HG03521 (cell line): ENCODE data around the gene BLVRA.
A peak's percentile ranks its signal among the peaks of the same experiment; 100 is the strongest.
"Not testable (repeated sequence)": the region's sequence is repeated elsewhere in the genome, so short reads cannot be mapped to it uniquely, and the experiment has no call there.

ENCODE experiments used
- ATAC-seq: cut with Tn5 transposase; IDR thresholded peaks from one replicate; pipeline ENCODE4 v1.9.1; 2021; ENCODE audit warnings: mild to moderate bottlenecking, moderate library complexity; ENCODE audit not compliant: unreplicated experiment

Gene BLVRA, protein sequence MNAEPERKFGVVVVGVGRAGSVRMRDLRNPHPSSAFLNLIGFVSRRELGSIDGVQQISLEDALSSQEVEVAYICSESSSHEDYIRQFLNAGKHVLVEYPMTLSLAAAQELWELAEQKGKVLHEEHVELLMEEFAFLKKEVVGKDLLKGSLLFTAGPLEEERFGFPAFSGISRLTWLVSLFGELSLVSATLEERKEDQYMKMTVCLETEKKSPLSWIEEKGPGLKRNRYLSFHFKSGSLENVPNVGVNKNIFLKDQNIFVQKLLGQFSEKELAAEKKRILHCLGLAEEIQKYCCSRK

DNA sequence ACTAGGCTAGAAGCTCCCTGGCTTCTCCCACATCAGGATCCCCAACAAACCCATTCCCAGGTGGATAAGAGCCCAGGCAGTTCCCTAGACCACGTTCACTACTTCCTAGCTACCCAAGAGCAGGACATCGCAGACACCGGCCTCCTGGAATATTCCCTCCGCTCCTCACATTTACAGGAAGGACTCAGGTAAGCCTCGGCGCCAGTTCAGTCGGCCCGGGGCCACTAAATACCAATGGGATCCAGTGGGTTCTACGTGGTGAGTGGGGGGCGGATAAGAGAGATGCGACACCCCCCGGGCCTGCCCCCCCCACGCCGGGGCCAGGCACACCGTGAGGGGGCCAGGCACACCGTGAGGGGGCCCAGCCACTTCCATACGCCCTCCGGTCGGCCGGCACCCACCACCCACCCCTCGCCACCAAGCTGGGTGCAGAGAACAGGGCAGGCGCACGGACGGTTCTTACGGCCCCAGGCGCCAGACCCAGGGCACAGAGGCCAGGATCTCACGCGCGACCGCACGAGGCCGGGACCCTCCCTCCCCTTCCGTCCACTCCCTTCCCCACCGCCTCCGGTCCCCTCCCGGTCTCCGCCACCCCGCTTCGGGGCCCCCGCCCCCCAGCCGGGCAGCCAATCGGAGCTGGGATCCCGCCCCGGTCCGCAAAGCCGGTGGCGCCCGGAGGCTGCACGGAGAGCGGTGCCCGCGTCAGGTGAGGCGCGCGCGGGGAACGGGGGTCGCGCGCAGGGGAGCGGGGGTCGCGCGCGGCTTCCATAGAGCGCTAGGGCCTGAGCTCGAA lies at the start of gene BLVRA:
TSS of gene BLVRA (plus strand) at position 652 of the 793 bp plus-strand sequence. CDS start 12,479 bp downstream, outside the sequence.
- ATAC-seq: peak; percentile 63

DNA sequence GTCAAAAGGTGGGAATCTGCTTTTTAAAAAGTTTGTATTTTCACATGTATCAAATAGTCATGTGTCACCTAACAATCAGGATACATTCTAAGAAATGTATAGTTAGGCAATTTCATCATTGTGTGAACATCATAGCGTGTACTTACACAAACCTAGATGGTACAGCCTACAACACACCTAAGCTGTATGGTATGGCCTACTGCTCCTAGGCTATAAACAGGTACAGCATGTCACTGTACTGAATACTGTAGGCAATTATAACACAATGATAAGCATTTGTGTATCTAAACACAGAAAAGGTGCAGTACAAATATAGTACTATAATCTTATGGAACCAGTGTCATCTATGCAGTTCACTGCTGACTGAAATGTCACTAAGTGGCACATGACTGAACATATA lies 47.0 kb upstream of the BLVRA start:
- ATAC-seq: no peak

DNA sequence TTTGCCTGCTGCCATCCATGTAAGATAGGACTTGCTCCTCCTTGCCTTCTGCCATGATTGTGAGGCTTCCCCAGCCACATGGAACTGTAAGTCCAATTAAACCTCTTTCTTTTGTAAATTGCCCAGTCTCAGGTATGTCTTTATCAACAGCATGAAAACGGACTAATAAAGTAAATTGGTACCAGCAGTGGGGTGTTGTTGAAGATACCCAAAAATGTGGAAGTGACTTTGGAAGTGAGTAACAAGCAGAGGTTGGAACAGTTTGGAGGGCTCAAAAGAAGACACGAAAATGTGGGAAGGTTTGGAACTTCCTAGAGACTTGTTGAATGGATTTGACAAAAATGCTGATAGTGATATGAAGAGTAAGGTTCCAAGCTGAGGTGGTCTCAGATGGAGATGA lies 42.5 kb upstream of the BLVRA start:
- not testable (repeated sequence) for ATAC-seq

DNA sequence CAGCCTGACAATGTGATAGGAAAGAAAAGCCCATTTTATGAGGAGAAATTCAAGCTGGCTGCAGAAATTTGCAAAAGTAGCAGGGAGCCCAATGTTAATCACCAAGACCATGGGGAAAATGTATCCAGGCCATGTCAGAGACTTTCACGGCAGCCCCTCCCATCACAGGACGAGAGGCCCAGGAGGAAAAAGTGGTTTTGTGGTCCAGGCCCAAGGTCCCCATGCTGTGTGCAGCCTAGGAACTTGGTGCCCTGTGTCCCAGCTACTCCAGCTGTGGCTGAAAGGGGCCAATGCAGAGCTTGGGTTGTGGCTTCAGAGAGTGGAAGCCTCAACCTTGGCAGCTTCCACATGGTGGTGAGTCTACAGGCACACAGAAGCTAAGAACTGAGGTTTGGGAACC lies 41.9 kb upstream of the BLVRA start:
- ATAC-seq: no peak

DNA sequence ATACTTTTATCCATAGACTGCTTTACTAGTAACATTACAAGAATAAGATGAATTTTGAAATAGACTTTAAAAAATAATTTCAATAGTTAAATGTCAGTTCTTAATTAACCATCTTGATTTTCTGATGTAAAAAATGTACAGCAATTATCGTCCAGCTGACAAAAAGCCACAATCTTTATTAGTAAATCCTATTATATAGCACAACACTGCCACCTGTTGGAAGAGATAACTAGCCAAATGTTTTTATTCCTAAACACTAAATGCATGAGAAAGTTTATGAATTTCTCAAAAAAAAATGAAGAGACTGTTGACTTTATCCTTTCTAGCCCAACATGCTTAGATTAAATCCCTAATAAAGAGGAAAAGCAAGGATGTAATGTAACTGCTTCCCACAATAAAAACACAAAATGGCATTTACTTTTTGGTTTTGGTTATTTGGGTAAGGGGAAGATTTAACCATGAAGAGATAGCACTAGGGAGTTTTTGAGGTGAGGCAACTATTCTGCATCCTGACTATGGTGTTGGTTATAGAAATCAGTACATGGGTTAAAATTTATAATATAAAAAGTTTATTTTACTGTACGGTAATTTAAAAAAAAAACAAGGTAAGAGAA lies 37.2 kb upstream of the BLVRA start:
- ATAC-seq: no peak

DNA sequence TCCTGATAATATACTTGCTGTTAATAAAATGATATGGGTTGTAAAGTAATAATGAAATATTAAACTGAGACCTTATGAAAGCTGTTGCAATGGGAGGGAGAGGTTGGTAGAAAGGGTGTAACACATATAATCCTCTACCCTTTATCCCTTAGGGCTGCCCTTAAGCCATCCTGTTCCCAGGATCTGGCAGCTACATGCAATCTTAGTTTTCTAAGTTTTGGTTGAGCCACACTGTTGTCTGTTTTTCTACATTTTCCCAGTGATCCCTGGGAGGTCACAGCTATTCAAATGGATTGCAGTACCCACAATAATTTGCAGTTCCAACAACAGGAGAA lies 35.5 kb upstream of the BLVRA start:
- no peak for ATAC-seq

DNA sequence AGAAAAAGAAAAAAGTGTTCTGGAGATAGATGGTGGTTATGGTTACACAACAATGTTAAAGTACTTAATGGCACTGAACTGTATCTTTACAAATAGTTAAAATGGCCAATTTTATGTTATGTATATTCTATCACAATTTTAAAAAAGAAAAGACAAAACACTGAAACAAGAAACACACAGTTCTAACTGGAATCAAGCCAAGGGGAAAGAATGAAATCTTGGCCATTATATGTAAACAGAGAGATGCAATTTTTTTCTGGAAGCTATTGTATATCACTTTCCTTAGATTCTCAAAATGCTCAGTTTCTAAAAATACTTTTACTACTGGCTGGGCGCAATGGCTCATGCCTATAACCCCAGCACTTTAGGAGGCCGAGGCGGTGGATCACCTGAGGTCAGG lies 33.2 kb upstream of the BLVRA start:
- no peak for ATAC-seq

DNA sequence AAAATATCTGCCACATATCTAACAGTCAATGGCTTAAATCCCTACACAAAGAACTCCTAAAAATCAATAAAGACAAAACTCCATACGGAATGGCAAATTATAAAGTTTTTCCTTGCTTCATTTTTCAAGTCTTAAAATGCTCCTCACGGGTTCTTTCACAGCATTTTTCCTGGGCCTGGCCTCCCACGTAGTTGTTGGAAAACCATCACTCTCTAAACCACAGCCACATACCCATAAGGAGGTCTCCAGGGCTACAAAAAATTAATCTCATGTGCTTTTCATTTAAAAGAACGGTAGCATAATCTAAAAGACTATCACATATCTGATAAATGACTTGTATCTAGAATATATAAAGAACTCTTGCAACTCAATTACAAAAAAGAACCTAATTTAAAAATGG lies 32.0 kb upstream of the BLVRA start:
- no peak for ATAC-seq

DNA sequence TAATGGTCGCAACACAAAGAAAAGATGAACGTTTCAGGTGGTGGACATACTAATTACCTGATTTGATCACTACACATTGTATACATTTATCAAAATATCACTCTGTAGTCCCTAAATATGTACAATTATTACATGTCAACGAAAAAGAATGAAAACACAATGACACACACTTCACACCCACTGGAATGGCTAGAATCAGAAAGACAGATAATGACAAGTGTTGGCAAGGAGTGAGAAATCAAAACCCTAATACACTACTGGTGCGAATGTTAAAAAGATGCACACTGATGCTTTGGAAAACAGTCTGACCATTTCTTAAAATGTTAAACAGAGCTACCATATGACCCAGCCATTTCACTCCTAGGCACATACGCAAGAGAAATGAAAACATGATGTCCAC lies 31.5 kb upstream of the BLVRA start:
- no peak for ATAC-seq

DNA sequence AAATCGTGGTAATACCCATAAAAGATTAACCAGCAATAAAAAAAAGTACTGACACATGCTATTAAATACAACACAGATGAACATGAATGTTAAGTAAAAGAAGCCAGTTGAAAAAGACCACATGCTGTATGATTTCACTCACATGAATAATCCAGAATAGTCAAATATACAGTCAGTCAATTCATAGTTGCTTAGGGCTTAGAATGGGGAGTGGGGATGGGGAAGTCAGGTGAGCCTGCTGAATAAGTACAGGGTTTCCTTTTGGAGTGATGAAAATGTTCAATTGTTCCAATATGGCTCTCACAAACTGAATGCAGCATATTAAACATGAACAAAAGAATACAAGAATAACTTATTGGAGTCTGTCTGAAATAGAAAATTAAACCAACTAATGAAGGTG lies 31.0 kb upstream of the BLVRA start:
- no peak for ATAC-seq

DNA sequence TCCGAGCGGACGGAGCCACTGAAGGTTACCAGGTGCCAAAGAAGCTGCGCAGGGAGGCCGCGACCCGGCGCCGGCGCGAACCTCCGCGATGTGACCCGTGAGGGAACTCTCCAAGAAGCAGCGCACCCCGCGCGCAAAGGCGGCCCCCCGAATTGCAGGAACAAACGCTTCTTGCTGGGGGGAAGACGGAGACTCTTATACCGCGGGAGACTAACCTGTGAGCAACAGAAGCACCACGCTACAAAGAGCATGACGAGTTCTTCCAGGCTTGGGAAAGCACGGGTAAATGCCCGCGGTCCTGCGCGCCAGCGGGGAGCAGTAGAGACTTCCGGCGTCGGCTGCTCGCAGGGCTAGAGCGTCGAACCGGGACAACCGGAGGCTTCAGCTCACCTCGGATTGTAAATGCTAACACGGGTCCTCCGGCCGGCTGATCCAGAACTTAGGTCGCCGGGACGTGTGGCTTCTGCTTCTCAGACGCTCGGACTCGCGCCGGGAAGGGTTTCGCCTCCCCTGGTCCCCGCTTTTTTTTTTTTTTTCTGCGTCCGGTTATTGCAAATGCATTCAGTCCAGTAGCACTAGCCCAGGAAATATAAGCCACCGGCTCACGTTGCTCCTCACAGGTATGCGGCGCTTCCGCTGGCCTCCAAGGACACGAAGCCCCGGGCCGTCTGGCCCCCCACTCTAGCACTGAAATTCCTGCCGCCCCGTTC lies 29.1 kb upstream of the BLVRA start, which contains the start of gene COA1:
TSS of gene COA1 (minus strand) at position 310 of the 710 bp plus-strand sequence. CDS start 80,909 bp downstream, outside the sequence.
- peak; percentile 78 for ATAC-seq

DNA sequence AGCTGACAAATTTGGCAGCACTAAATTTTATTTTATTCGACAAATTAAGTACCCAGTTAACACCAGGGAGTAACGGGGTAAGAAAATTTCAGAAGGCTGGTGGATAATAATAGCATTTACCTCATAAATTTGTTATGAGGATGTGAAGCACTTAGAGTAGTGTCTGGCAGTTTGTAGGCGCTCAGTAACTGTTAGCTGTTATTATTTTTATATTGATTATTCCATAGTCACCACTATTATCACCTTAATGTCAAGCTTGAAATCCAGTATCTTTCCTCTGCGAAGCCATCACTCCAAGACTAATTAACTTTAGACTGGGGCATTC lies 28.6 kb upstream of the BLVRA start:
- no peak for ATAC-seq

DNA sequence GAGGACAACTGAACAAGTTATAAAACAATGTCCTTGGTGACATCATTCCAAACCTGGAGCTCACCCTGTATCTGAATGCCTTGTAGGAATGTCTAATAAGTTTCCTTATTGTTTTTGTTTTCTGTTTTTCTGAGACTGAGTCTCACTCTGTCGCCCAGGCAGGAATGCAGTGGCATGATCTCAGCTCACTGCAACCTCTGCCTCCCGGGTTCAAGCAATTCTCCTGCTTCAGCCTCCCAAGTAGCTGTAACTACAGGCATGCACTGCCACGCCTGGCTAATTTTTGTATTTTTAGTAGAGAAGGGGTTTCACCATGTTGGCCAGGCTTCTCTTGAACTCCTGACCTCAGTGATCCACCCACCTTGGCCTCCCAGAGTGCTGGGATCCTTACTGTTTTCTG lies 27.0 kb upstream of the BLVRA start:
- not testable (repeated sequence) for ATAC-seq

DNA sequence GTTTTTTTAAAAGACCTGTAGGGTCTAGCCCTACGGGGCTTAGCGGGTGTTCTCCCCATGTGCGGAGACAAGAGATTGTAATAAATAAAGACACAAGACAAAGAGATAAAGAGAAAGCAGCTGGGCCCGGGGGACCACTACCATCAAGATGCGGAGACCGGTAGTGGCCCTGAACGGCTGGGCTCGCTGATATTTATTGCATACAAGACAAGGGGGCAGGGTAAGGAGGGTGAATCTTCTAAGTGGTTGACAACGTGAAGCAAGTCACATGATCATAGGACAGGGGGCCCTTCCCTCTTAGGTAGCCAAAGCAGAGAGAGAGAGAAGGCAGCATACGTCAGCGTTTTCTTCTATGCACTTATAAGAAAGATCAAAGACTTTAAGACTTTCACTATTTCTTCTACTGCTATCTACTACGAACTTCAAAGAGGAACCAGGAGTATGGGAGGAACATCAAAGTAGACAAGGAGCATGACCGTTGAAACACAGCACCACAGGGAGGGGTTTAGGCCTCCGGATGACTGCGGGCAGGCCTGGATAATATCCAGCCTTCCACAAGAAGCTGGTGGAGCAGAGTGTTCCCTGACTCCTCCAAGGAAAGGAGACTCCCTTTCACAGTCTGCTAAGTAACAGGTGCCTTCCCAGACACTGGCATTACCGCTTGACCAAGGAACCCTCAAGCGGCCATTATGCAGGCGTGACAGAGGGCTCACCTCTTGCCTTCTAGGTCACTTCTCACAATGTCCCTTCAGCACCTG lies 23.7 kb upstream of the BLVRA start:
- not testable (repeated sequence) for ATAC-seq

DNA sequence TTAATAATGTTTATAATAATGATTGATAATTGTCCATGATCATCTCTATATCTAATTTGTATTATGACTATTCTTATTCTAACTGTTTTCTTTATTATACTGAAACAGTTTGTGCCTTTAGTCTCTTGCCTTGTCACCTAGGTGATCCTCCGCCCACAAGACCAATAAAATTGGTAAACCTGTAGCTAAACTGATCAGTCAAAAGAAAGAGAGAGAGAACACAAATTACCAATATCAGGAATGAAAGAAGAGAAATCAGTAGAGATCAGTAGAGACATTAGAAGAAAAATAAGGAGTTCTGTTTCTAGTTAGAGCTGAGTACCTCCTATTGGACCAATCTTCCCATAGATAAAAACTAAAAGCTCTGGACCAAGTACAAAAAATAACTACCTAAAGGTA lies 23.1 kb upstream of the BLVRA start:
- ATAC-seq: no peak

DNA sequence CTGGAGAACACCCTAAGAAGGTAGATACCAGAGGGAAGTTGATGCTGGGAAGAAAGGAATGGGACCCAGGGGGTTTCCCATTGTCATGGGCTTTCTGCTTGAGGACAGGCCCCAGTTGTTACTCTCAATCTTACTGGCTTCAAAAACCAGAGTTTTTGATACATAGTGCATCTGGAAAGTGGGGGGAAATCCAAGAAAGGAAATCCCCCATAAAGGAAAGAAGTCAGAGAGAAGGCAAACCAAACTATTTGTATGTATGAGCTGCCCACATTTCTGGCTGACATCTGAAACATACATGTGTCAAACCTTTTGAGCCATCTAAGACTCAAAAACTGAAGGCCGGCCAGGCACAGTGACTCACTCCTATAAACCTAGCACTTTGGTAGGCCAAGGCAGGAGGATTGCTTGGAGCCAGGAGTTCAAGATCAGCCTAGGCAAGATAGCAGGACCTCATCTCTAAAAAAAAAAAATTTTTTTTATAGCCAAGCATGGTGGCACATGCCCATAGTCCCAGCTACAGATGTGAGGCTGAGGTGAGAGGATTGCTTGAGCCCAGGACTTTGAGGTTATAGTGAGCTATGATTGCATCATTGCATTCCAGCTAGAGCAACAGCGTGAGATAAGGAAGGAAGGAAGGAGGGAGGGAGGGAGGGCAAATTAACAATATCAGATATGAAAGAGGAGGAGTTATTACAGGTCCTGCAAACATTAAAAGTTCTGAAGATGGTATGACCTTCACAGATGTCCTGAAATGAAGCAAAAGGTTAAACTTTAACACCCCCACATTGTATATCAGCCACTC lies 22.5 kb upstream of the BLVRA start:
- peak; percentile 64 for ATAC-seq

DNA sequence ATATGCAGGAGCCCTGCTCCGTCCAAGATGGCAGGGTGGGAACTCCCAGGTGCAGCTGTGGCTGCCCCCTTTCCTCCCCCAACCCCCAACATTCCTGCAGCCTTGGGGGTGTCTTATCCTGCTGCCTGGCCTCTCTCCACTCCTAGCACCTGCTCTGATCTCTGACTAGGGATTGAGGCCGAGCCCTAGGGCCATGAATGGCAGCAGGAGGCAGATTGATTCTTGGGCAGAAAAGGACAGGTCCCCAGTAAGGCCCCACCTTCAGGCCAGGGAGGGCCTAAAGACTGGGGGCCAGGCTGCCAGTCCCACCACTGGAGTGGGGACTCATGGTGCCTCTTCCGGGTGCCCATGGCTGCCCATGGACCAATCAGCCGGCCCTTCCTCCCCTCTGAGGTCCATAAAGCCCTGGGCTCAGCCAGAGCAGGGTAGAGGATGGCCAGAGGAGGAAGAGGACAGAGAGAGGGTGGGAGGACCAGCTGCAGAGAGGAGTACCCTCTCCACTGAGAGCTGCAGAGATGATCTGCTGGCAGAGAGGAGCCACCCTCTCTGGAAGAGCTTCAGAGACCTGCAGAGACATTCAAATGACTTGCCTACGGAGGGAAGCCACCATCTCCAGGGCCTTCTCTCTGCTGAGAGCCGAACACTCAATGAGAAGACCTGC lies 20.9 kb upstream of the BLVRA start:
- no peak for ATAC-seq

DNA sequence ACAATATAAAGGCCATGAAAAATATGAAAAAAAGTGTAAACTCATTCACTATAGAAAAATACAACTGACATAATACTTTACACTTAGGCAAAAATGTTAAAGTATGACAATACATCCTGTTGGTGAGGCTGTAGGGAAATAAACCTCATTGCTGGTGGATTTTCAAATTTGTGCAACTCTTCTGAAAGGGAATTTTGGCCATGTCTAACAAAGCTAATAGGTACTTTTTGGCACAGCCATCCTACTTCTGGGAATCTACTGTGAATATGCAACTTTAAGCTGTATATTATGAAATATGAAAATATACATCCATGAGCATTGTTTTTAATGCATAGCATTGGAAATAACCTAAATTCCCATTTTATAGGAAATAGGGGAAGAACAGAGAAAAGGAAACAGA lies 15.8 kb upstream of the BLVRA start:
- no peak for ATAC-seq

DNA sequence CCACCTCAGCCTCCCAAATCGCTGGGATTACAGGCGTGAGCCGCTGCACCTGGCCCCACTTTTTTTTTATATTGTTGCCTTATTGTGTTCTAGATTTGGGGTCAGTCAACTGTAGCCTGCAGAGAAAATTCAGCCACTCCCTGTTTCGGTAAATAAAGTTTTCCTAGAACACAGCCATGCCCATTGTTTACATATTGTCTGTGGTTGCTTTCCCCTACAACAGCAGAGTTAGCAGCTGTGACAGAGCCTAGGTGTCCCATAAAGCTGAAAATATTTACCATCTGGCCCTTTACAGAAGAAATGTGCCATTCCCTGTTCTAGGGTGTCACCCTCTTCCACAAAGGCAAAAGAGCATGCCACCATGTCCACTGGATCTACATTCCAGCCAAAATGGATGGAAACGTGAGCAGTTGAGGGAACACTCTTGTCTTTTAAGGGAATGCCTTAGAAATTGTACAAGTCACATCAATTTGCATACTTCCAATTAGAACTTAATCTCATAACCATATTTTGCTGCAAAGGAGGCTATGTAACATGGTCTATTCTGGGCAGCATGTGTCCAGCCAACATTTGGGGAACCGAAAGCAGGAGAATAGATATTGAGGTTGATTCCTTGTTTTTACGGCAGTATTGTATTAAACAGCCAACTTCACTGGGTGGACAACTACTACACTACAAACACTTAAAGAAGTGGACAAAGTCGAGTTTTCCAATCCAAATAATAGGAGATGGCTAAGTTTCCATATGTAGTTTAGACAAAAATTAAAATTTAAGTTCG lies 11.0 kb upstream of the BLVRA start:
- ATAC-seq: no peak
